Uterus (tissue), 2 donors: ENCODE data around the gene SLC39A11.

Experiments used
- CTCF ChIP-seq, 4 experiments: fragments of 200-600 bp in 2 of 4; fragments of 450-650 bp in 2 of 4; sonication (generic) in 2 of 4; IDR thresholded peaks; one replicate each; pipeline ENCODE4 v1.5.1; 2016 to 2019; ENCODE audit warnings: antibody characterized with exemption in 4 of 4, mild to moderate bottlenecking in 2 of 4, moderate library complexity in 1 of 4
- POLR2A ChIP-seq, 2 donors: fragments of 450-650 bp; IDR thresholded peaks; one replicate each; pipeline ENCODE4 v1.6.1; 2016; ENCODE audit warnings: antibody characterized with exemption in 2 of 2, mild to moderate bottlenecking in 1 of 2, moderate library complexity in 1 of 2

DNA sequence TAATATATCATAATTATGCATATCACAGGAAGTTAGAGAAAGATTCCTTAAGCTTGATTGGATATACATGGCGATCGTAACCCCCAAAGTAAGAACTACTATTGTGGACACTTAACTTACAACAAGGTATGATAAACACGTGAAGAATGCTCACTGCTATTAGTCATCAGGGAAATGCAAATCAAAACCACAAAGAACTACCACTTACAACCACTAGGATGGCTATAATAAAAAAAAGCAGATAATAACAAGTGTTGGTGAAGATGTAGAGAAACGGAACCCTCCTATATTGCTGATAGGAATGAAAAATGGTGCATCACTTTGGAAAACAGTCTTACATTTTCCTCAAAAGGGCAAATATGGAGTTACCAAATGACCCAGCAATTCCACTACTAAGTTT is 265.9 kb downstream of the SLC39A11 start:
- TF ChIP-seq CTCF (IDR thresholded peaks at IDR 0.05) (no peak), POLR2A (IDR thresholded peaks at IDR 0.05) (no peak)
